ENCODE measurements around the gene TPSG1.
"Not testable (repeated sequence)": the region's sequence is repeated elsewhere in the genome, so short reads cannot be mapped to it uniquely, and the experiment has no call there.

Gene TPSG1

GRCh38 chr16:1225051-1225451 is at the start of gene TPSG1:
TPSG1 (minus strand) TSS chr16:1225268; CDS start chr16:1225252, 16 bp downstream.
- TF ChIP-seq, protein P1, sequence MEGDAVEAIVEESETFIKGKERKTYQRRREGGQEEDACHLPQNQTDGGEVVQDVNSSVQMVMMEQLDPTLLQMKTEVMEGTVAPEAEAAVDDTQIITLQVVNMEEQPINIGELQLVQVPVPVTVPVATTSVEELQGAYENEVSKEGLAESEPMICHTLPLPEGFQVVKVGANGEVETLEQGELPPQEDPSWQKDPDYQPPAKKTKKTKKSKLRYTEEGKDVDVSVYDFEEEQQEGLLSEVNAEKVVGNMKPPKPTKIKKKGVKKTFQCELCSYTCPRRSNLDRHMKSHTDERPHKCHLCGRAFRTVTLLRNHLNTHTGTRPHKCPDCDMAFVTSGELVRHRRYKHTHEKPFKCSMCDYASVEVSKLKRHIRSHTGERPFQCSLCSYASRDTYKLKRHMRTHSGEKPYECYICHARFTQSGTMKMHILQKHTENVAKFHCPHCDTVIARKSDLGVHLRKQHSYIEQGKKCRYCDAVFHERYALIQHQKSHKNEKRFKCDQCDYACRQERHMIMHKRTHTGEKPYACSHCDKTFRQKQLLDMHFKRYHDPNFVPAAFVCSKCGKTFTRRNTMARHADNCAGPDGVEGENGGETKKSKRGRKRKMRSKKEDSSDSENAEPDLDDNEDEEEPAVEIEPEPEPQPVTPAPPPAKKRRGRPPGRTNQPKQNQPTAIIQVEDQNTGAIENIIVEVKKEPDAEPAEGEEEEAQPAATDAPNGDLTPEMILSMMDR (IDR thresholded peaks at IDR 0.05; ENCODE audit: low read depth, low read length, missing control alignments) = no peak
- no peak within 1 kb of the TSS for H3K4me3 ChIP-seq (replicated peaks; ENCODE audit: low read depth, low read length)

GRCh38 chr16:1274767-1275166 is 49.7 kb upstream of the TPSG1 start:
- TF ChIP-seq, protein P1 (IDR thresholded peaks at IDR 0.05; ENCODE audit: low read depth, low read length, missing control alignments) = no peak
- no peak overlapping the region for H3K4me3 ChIP-seq (replicated peaks; ENCODE audit: low read depth, low read length)
- DNase-seq (ENCODE audit: extremely low read depth, low read depth) = no peak

More at GRCh38 chr16:1225051-1225451, at the start of gene TPSG1:
- no peak for DNase-seq (ENCODE audit: extremely low read depth, low read depth)

GRCh38 chr16:1273816-1274215 is 48.7 kb upstream of the TPSG1 start:
- TF ChIP-seq, protein P1 (IDR thresholded peaks at IDR 0.05; ENCODE audit: low read depth, low read length, missing control alignments) = no peak
- H3K4me3 ChIP-seq (replicated peaks; ENCODE audit: low read depth, low read length) = no peak overlapping the region
- DNase-seq (ENCODE audit: extremely low read depth, low read depth) = no peak

DNA sequence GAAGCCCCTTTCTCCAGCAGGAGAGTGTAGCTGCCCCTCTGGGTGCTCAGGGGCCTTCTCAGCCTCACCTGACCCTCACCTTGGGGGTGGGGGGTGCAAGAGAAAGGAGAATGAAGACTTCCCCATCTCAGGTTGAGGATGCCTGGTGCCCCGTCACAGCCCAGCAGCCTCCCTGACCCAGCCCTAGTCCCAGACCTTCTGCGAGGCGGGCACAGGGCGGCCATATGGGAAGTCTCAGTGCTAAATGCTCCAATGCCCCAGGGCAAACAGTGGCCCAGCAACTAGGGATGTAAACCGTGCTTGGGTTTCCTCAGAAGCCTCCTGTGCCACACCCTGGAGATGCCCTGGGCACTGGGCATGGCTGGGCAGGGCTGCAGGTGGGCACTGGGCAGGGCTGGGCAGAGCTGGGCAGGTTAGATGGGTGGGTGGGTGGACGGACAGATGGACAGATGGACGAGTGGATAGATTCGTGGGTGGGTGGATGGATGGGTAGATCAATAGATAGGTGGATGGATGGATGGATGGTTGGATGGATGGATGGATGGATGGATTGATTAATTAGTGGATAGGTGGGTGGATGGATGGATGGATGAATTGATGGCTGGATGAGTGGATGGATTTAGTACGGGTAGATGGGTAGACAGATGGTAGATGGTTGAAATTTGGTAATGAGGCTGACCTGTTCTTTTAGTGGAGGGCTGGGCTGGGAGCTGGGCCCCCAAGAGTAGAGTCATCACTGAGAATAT is 47.6 kb upstream of the TPSG1 start:
- H3K4me3 ChIP-seq (replicated peaks; ENCODE audit: low read depth, low read length) = no peak overlapping the region
- TF ChIP-seq, protein P1 (IDR thresholded peaks at IDR 0.05; ENCODE audit: low read depth, low read length, missing control alignments) = no peak

DNA sequence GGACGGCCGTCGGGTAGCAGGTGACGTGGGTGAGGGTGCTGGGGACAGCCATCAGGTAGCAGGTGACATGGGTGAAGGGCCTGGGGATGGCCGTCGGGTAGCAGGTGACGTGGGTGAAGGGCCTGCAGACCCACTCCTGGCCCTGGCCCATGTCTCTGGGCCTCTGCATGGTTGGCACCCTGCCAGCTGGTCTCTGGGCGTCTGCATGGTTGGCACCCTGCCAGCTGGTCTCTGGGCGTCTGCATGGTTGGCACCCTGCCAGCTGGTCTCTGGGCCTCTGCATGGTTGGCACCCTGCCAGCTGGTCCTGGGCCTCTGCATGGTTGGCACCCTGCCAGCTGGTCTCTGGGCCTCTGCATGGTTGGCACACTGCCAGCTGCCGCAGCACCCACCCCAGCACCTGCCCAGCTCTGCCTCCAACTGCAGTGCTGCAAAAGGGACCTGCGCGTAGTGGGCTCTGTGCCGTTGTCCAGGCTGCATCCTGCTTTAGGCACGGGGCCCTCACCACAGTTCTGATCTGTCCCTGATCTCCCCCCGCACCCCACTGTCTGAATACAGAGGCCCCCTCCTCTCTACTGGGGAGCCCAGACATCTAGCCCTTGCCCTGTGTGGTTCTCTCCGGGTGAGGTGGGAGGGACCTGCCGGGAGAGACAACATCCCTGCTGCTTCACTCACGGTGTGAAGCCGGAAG is 46.8 kb upstream of the TPSG1 start:
- H3K4me3 ChIP-seq (replicated peaks; ENCODE audit: low read depth, low read length); DNase-seq (ENCODE audit: extremely low read depth, low read depth): not testable (repeated sequence)

More for the DNA sequence above, 47.6 kb upstream of the TPSG1 start:
- no peak for DNase-seq (ENCODE audit: extremely low read depth, low read depth)

DNA sequence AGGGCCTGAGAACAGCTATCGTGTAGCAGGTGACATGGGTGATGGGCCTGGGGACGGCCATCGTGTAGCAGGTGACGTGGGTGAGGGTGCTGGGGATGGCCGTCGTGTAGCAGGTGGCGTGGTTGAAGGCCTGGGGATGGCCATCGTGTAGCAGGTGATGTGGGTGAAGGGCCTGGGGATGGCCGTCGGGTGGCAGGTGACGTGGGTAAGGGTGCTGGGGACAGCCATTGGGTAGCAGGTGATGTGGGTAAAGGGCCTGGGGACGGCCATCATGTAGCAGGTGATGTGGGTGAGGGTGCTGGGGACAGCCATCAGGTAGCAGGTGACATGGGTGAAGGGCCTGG is 46.3 kb upstream of the TPSG1 start:
- H3K4me3 ChIP-seq (replicated peaks; ENCODE audit: low read depth, low read length) = no peak overlapping the region
- no peak for DNase-seq (ENCODE audit: extremely low read depth, low read depth)
- TF ChIP-seq, protein P1 (IDR thresholded peaks at IDR 0.05; ENCODE audit: low read depth, low read length, missing control alignments) = no peak

GRCh38 chr16:1269418-1269817 is 44.4 kb upstream of the TPSG1 start:
- not testable (repeated sequence) for DNase-seq (ENCODE audit: extremely low read depth, low read depth)

More at GRCh38 chr16:1269418-1269817, 44.4 kb upstream of the TPSG1 start:
- H3K4me3 ChIP-seq (replicated peaks; ENCODE audit: low read depth, low read length) = not testable (repeated sequence)
